HEK293T (cell line): ENCODE results near the gene INTS3.

Source experiments
- FOXK2 ChIP-seq: fragments of 450-650 bp; IDR thresholded peaks from 2 replicates; pipeline ENCODE4 v1.6.1; 2016; ENCODE audit warnings: mild to moderate bottlenecking
- FOXM1 ChIP-seq: fragments of 450-650 bp; IDR thresholded peaks from 2 replicates; pipeline ENCODE4 v1.6.1; 2017; ENCODE audit warnings: mild to moderate bottlenecking, borderline replicate concordance
- L3MBTL2 ChIP-seq: fragments of 450-650 bp; conservative IDR thresholded peaks from 2 replicates; pipeline ENCODE4 v1.6.1; 2016; ENCODE audit warnings: mild to moderate bottlenecking
- NFRKB ChIP-seq: fragments of 450-650 bp; IDR thresholded peaks from 2 replicates; pipeline ENCODE4 v1.6.1; 2016; ENCODE audit warnings: mild to moderate bottlenecking, moderate library complexity
- SP1 ChIP-seq: fragments of 450-650 bp; IDR thresholded peaks from 2 replicates; pipeline ENCODE4 v1.6.1; 2017

- TF ChIP-seq FOXM1 (no peak), L3MBTL2 (no peak), FOXK2 (no peak), NFRKB (no peak), SP1 (no peak)
These were observed 48.5 kb downstream of the INTS3 start for GRCh38 chr1:153776352-153776751.
